ENCODE measurements around the gene MRPS15.

The MRPS15 gene

DNA sequence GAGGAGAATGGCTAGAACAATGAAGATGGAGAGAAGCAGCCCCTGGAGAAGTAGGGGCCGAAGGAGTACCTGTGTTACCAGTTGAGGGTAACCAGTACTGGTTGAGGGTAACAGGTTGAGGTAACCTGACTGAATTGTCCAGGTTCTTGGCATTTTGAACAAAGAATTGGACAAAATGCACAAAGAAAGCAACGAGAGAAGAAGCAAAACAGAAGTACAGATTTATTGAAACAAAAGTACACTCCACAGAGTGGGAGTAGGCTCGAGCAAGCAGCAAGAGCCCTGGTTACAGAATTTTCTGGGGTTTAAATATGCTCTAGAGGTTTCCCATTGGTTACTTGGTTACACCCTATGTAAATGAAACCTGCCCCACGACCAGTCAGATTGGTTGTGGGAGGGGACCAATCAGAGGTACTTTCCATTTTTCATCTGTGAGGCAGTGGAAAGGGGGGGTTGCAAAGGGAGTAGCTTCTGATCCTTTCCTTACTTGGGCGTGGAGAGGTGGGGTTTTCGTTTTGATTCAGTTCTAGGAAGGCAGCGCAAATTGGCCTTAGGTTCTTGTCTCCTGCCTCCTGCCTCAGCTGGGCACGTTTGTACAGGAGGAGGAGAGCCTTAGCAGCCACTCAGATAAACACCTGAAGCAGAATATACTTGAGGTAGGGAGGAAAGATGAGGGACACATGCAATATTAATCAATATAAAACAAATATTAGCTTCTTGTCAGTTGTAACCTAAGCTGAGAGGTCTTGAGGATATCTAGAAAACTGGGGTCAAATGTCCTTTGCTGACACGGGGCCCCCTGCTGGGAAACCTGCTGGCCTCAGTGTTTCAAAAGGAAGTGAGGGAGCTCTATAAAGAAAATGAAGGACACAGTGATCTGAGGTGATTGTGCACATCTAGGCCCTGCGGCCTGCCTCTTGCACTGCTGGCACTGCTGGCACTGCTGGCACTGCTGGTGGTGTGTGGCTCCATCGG is 52.2 kb downstream of the MRPS15 start:
- H3K27me3 Mint-ChIP-seq, result peaks cover 4% of the 10 kb centered on the region
- peaks cover 25% of the 10 kb centered on the region for H3K4me1 Mint-ChIP-seq
- peak overlapping the region; percentile 88 for H3K27ac Mint-ChIP-seq
- peaks cover 6% of the 10 kb centered on the region for H3K9me3 Mint-ChIP-seq
- DNase-seq, result peak; percentile 70
- CTCF ChIA-PET, result interaction anchor here (0.6 to 4.2 kb wide), 13 partner anchors 9 to 301 kb away, joined by 3 to 27 read pairs (median 4); partner anchors contain the start of genes LSM10, STK40 and TRAPPC3
- H3K4me3 Mint-ChIP-seq, result no peak overlapping the region
- peaks cover 6% of the 10 kb centered on the region for H3K36me3 Mint-ChIP-seq

DNA sequence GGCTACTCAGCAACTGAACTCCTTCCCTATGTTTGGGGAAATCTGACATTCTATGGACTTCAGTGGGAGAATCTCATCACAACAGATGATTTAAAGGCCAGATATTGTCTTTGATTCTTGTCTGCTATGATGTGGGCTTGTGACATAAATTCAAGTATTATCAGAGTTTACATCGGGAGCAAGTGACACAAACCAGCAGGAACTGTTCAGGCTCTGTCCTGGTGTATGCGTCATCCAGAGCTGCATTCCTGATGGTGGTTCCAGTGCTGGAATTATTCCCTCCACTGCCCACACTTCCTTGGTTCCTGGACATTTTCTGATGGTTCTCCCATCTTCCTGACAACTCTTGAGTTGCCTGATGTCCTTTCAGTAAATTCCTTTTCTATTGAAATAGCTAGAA is 55.7 kb downstream of the MRPS15 start:
- Mint-ChIP-seq H3K27me3 (peaks cover 16% of the 10 kb centered on the region), H3K9me3 (peaks cover 6% of the 10 kb centered on the region), H3K27ac (no peak overlapping the region), H3K36me3 (peaks cover 6% of the 10 kb centered on the region), H3K4me1 (peaks cover 30% of the 10 kb centered on the region), H3K4me3 (no peak overlapping the region)
- DNase-seq, result no peak
- CTCF ChIA-PET, result interaction anchor here (1.3 kb wide), 1 partner anchor 108 kb away, joined by 4 read pairs; no protein-coding TSS in a partner anchor

DNA sequence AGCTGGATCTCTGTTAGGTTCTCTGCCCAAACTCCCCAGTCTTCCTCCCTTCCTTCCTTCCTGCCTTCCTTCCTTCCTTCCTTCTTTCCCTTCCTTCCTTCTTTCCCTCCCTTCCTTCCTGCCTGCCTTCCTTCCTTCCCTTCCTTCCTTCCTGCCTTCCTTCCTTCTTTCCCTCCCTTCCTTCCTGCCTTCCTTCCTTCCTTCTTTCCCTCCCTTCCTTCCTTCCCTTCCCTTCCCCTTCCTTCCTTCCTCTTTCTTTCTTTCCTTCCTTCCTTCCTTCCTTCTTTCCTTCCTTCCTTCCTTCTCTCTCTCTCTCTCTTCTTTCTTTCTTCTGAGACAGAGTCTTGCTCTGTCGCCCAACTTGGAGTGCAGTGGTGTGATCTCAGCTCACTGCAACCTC is 57.7 kb downstream of the MRPS15 start:
- Mint-ChIP-seq H3K27ac (no peak overlapping the region), H3K36me3 (peaks cover 2% of the 10 kb centered on the region), H3K9me3 (peaks cover 2% of the 10 kb centered on the region), H3K4me3 (no peak overlapping the region), H3K4me1 (peaks cover 12% of the 10 kb centered on the region), H3K27me3 (peaks cover 16% of the 10 kb centered on the region)
- no peak for DNase-seq
- CTCF ChIA-PET, result interaction anchor here (0.7 kb wide), 1 partner anchor 60 kb away, joined by 3 read pairs; no protein-coding TSS in a partner anchor
